ENCODE results near the gene PWWP2A.

DNA sequence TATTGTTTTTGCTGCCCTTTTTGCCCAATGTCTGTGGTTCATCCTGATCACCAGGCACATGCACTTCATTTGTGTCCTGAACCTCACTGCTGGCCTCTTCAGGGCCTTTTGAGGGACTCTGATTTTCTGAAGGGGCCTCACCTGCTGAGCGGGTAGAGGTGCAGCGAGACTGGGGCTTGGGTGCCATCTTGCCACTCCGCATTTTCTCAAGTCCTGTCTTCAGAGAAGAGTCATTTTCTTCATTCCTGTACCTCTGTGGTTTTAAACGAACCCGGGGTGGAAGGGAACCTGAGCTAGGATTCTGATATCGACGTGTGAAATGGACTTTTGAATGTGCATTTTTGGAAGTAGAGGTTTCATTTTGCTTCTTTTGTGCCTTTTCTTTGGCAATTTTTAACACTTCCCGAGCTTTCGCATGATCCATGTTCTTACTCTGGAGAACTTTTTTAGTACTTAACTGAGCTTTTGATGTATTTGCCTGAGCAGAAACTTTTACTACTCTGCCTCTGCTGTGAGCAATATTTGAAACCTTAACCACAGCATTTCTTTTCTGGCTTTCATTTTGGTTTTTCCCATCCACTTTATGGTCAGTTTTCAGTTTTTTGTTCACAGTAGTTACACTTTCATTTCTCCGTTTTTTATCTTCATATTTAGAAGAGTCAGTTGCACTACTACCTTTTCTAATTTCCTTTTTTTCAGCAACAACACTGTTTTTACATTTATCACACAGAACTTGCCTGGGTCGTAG is 26.1 kb downstream of the PWWP2A start:
- TF ChIP-seq, protein P1, sequence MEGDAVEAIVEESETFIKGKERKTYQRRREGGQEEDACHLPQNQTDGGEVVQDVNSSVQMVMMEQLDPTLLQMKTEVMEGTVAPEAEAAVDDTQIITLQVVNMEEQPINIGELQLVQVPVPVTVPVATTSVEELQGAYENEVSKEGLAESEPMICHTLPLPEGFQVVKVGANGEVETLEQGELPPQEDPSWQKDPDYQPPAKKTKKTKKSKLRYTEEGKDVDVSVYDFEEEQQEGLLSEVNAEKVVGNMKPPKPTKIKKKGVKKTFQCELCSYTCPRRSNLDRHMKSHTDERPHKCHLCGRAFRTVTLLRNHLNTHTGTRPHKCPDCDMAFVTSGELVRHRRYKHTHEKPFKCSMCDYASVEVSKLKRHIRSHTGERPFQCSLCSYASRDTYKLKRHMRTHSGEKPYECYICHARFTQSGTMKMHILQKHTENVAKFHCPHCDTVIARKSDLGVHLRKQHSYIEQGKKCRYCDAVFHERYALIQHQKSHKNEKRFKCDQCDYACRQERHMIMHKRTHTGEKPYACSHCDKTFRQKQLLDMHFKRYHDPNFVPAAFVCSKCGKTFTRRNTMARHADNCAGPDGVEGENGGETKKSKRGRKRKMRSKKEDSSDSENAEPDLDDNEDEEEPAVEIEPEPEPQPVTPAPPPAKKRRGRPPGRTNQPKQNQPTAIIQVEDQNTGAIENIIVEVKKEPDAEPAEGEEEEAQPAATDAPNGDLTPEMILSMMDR (IDR thresholded peaks at IDR 0.05), result no peak
- no peak for TF ChIP-seq POLR2AphosphoS5 (IDR thresholded peaks at IDR 0.05)
